Endothelial cell of umbilical vein (primary cell): ENCODE data around the gene USP48.

Experiments used
- CTCF ChIP-seq, 2 donors: IDR thresholded peaks; 1 replicate in 1 of 2; 2 replicates in 1 of 2; pipeline ENCODE4 v1.5.1; 2011; ENCODE audit warnings: low read length in 2 of 2, mild to moderate bottlenecking in 2 of 2, moderate library complexity in 2 of 2, control low read depth in 1 of 2, inconsistent platforms in 1 of 2, low read depth in 1 of 2; ENCODE audit not compliant: insufficient read depth in 1 of 2; ENCODE audit errors: extremely low read depth in 1 of 2
- EZH2 ChIP-seq: IDR thresholded peaks from 2 replicates; pipeline ENCODE4 v1.6.1; 2012; ENCODE audit warnings: borderline replicate concordance, low read depth, mild to moderate bottlenecking, moderate library complexity, low read length, inconsistent platforms; ENCODE audit not compliant: severe bottlenecking
- FOS ChIP-seq: IDR thresholded peaks from 2 replicates; pipeline ENCODE4 v1.6.1; 2011; ENCODE audit warnings: mild to moderate bottlenecking, low read length, moderate library complexity, borderline replicate concordance; ENCODE audit not compliant: insufficient read depth
- JUN ChIP-seq: IDR thresholded peaks from 2 replicates; pipeline ENCODE4 v1.6.1; 2011; ENCODE audit warnings: borderline replicate concordance, low read depth; ENCODE audit not compliant: insufficient read length, insufficient read depth
- MAX ChIP-seq: IDR thresholded peaks from 2 replicates; pipeline ENCODE4 v1.6.1; 2011; ENCODE audit not compliant: insufficient read depth, insufficient read length
- MYC ChIP-seq: IDR thresholded peaks from one replicate; pipeline ENCODE4 v1.6.1; 2011; ENCODE audit warnings: mild to moderate bottlenecking, low read depth, low read length
- POLR2A ChIP-seq: IDR thresholded peaks from 2 replicates; pipeline ENCODE4 v1.6.1; 2012; ENCODE audit warnings: low read depth, mild to moderate bottlenecking, control low read depth, low read length
- POLR2AphosphoS5 ChIP-seq: IDR thresholded peaks from 2 replicates; pipeline ENCODE4 v1.6.1; 2012; ENCODE audit warnings: low read depth, mild to moderate bottlenecking, control low read depth, low read length, moderate library complexity; ENCODE audit not compliant: insufficient read depth

- TF ChIP-seq CTCF (IDR thresholded peaks at IDR 0.05; ENCODE audit: extremely low read depth in 1 of 2, insufficient read depth in 1 of 2, low read depth in 1 of 2, low read length in 2 of 2) (no peak), JUN (no peak), EZH2 (no peak), POLR2AphosphoS5 (no peak), POLR2A (no peak), MAX (no peak), FOS (no peak), MYC (no peak)
Measured at GRCh38 chr1:21633141-21633755, 149.7 kb downstream of the USP48 start.
